Mesenteric fat pad (tissue), 1 donor: Measurements from ENCODE around the gene MYBPH. TPM values are rescaled to one million over a fixed set of nuclear protein-coding genes. Genes with fewer than 3 reads are reported as not detected.

Experiments used
- total RNA-seq: library from RNA; stranded (reverse); fragmentation: NEBNext Ultra II Directional; extraction: Animal tissue kit (Norgen Biotek cat#: 25700); gene quantifications from one replicate; pipeline ENCODE4 v1.2.1, GENCODE V29; 2021
- donor health status: DM: yes; HTN: yes; CAD: no.

The MYBPH gene
- total RNA-seq, 1 donor from 2014 or later, result 0.22 TPM

Other genes with a start within 250 kb of the MYBPH start
- 20.7 TPM for gene KLHL12, start 248.6 kb downstream of the MYBPH start, total RNA-seq
- gene ADIPOR1, start 217.5 kb downstream of the MYBPH start, total RNA-seq, result 76.2 TPM
- 59.8 TPM for gene CYB5R1, start 208.6 kb downstream of the MYBPH start, total RNA-seq
- 48.7 TPM for gene TMEM183A, start 168.5 kb downstream of the MYBPH start, total RNA-seq
- gene PPFIA4, start 149.3 kb downstream of the MYBPH start, total RNA-seq, result 0.55 TPM
- not detected for gene MYOG, start 89.8 kb downstream of the MYBPH start, total RNA-seq
- gene ADORA1, start 48.1 kb downstream of the MYBPH start, total RNA-seq, result 2.7 TPM
- gene CHI3L1, start 10.9 kb upstream of the MYBPH start, total RNA-seq, result 346 TPM
- gene CHIT1, start 53.8 kb upstream of the MYBPH start, total RNA-seq, result 17.4 TPM
- 178 TPM for gene BTG2, start 129.7 kb upstream of the MYBPH start, total RNA-seq
- gene FMOD, start 175.3 kb upstream of the MYBPH start, total RNA-seq, result 95.2 TPM